HG03469 (cell line): ENCODE results near the gene SMIM21.

Source experiments
- ATAC-seq: cut with Tn5 transposase; IDR thresholded peaks from one replicate; pipeline ENCODE4 v1.9.1; 2021; ENCODE audit warnings: mild to moderate bottlenecking, moderate library complexity, moderate number of reproducible peaks; ENCODE audit not compliant: unreplicated experiment

The SMIM21 gene

DNA sequence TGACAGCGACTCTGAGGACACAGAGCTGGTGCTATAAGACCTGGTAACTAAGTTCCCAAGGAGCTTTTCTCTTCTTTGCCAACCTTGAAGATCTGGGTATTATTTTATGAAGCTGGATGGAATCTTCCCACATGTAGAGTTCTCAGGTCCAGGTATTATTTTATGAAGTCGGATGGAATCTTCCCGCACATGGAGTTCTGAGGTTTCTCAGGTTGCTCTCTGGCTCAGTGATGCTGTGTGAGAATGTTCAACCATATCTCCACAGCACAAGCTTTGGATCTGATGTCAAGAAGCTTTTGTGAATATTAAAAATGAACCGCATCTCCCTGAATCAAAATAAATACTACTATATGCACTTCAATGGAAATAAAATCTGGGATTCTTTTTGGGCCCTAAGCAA lies at the start of gene SMIM21:
Gene SMIM21 (minus strand): TSS at position 101 of the 400 bp plus-strand sequence. CDS start 140 bp downstream, outside the sequence.
- ATAC-seq = no peak

DNA sequence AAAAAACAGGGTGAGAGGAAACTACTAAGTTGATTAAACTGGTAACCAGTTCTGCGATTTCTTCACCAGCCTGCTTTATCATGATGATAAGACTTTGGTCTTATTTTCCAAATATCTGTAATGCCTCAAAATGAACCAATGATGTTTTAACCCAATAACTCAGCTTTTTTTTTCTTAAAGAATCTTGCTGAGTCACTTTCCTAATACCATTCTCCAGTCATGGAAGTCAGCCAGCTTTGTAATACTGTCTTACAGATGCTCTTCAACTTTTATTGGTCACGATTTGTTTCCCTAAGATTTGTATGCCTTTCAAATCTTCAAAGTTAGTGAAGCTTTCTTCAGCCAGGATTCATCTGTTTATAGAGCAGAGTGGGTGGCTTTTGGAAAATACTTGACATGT lies 47.7 kb upstream of the SMIM21 start:
- ATAC-seq = no peak

DNA sequence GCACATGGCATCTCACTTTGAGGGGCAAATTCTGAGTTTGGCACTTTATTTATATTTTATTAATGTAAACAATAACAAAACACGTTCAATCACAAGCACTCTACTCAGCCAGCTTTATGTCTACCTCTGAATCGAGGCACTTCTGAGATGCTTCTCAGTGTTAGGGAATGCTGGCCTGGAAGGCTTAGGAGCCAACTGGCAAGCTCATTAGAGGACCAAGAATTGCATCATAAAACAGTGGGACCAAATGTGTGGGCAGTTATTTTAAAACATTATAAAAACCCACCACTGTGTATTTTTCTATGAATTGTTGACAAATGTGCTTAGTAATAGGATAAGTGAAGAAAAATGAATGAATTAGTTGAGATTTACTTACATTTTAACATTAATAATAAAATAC lies 46.8 kb upstream of the SMIM21 start:
- ATAC-seq = no peak

DNA sequence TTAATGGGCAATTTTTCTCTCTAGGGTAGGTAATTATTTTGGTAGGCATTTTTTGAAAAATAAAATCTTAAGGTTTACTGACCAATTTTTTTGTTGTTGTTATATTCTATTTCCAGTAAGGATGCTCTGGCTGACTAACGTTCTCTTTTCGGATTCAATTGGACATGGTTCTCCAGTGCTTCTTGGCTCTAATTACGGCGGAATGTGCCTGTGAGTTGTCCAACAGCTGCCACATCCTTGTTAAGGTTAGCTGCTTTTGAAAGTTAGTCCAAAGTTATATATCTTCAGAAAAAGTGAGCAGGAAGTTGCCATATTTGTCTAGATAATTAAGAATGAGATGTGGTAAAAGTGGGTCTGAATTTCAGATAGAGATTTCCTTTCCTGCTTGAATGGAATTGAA lies 45.8 kb upstream of the SMIM21 start:
- ATAC-seq = no peak

DNA sequence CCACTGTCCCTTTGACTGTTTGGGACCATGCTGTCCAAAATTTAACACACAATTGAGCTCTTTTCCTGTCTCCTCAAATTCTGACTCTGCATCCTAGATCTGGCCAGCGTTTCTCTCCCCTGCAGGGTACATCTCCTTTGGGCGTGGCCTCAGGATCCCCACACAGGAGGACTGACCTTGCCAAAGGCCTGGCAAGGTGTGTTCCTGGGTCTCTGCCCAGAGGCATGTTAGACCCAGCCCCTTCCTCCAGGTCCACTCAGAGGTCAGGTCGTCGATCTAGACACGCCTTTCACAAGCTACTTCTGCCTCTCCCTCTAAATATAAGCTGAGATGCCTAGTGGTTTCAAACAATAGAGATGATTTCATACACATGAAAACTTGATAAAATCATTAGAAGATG lies 45.4 kb upstream of the SMIM21 start:
- ATAC-seq = no peak

DNA sequence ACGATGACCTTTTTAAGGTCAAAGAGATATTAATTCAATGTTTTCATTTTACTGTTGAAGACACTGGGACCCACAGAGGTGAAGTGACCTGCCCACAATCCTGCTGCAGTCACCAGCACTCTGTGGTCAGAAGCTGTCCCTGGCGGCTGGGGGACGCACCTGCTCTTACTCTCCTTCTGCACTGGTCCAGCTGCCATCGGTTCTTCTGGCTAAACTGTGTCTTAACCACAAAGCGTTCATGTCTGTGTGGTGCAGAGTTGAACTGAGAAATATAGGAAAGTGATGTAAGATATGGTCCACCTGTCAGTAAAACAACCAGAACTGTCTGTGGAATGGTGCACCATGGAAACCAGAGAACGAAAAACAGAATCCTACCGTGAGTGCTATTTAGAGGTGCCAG lies 44.9 kb upstream of the SMIM21 start:
- ATAC-seq = no peak

DNA sequence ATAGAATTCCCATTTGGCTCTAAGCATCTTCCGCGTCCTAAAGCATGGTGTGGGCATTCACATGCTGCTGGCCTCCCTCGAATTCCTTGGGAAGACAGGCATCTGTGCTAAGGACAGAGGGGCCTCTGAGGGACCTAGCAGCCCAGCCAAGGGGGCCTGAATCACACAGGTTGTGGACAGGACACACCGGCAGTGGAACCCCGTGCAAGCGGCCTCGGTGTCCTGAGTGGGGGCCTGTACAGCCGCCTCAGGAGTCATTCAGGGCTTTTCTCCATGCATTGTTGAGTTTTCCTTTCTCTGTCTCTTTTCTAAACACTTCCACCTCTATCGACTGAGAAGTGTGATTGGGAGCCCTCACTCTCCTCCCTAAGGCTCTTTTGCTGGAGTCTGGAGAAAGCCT lies 44.3 kb upstream of the SMIM21 start:
- no peak for ATAC-seq

DNA sequence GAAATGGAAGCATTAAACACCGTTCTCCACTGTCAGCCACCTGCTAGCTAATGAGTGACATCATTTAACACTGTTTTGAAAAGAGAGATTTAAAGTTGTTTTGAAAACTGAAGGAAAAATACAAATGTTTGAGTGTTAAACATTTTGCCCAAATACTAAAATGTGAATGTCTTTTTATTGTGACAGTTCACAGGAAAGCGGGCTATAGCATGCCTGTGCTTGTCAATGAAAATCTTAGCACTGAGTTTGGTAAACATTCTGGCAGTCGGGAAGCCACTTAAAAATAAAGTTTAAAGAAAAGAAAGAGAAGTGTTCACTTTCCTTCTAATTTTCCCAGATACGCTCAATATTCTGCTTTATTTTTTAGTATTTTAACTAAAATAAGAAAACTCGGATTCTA lies 40.3 kb upstream of the SMIM21 start:
- ATAC-seq = no peak

DNA sequence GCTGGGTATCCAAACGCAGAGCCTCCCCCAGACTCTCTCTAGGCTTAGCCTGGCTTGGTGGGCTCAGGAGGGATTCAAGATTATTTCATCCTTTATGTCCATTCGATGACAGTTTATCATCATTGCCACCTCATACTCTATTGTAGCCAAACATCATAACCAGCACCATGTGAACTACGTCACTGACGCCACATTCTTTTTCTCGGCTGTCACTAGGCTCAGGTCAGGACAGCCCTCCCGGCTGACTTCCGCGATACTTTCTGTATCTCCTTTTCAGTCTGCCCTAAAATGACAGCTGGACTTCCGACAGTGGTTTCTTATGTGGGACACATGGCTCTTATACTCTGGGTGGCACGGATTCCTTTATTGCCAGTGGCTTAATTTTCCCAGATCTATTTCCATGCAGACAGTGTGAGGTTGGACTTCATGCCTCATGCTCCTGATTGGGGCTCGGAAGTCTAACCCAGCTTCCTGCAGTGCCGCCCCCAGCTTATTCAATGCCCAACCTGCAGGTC lies 39.8 kb upstream of the SMIM21 start:
- ATAC-seq = no peak

DNA sequence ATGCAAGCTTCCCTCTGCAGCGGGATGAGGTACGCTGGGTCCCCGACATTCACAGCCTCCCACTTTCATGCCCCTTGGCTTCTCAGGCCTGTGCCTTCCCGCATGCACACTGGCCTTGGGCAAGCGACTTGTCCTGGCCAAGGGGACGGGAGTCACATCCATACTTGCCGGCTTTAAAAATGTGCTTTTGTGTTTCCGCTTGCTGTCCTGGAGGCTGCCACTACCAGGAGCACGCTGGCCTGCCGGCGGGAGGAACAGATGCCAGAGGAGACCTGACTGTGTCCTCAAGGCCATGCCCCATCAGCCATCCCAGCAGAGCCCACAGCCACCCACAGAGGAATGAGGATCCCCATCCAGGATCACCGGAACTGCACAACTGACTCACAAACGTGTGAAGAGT lies 36.9 kb upstream of the SMIM21 start:
- ATAC-seq = no peak

DNA sequence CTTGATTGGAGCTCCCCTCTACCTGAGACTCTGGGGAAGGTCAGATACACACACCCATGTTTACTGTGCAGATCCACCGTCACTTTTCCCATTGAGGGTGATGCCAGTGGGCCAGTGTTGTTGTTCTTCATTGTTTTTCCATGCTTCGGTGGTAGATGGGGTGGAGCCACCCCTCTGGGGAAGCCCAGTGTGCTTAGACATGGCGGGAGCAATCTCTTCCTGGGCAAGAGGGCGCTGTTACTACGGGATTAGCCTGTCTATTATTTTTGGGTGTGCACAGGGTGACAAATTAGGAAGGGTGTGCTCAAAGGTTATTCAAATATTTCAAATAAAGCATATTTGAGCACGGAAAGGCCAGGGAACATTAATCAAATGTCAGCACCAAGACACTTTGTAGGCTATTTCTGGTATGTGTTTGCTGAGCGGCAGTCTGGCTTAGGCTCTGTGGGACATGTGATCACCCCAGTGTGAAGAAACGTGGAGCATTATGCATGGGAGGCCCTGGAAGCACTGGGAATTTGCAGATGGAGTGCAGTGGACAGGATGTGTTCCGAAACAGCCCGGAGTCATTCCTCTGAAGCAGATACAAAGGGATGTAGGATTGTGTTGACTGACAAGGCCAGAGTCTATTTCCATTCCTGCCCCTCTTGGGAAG lies 34.8 kb upstream of the SMIM21 start:
- no peak for ATAC-seq

DNA sequence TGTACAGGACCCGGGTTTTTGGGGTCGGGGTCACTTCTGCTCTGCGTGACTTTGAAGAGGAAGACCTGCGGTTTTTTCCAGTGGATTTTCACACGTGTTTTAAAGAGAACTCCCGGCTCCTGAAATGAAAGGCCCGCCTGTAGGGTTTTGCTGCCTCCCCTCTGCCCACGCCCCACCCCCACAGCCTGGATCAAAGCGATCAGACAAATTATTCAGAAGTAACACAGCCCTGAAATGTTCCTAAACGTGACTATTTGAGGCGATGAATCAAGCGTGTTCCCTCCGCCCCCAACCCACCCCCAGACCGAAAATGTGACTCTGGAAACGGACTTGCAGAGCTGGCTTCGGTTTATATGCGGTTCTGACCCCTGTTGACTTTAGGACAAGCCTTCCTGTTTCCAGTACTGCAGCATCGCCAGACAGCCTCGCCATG lies 28.7 kb upstream of the SMIM21 start:
- ATAC-seq = no peak

DNA sequence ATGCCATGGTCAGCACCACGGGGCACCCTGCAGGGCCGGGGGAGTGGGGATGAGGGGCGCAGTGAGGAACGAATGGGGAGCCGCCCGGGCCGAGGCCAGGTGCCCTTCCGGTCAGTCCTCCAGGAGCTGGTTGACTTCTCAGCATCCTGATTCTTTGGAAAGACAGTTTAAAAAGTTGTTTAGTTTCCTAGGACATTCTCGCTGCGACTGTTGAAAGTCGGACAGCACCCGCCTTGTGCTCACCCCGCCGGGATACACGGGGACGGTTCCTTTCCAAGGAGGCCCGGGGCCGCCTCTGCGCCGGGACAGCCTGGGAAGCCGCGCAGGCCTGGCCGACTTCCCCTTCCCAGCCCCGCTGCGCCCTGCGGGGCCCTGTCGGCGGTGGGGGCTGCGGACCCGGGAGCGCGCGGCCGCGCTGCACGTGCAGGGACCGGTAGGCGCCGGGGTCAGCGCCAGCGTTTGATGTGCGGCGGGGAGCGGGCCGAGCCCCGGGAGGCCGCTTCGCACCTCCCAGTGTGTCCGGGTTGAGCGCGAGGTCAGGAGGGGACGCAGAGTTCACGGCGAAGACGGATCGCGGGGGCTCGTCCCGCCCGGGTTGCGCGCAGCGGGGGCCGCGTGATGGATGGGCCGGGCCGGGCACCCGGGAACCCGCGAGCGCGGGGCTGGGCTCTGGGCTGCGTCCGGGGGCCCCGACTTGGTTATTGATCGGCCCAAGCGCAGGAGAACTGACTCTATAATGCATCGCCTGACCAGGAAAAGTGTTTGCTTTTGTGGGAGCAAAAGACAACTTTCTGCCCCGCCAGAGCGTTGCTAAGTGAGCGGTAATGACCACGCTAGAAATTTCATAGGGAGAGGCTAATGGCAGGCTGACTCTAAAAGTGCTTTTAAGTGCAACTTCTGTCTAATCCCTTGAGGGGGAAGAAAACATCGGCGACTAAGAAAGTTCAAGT lies 28.0 kb upstream of the SMIM21 start:
- ATAC-seq = no peak

DNA sequence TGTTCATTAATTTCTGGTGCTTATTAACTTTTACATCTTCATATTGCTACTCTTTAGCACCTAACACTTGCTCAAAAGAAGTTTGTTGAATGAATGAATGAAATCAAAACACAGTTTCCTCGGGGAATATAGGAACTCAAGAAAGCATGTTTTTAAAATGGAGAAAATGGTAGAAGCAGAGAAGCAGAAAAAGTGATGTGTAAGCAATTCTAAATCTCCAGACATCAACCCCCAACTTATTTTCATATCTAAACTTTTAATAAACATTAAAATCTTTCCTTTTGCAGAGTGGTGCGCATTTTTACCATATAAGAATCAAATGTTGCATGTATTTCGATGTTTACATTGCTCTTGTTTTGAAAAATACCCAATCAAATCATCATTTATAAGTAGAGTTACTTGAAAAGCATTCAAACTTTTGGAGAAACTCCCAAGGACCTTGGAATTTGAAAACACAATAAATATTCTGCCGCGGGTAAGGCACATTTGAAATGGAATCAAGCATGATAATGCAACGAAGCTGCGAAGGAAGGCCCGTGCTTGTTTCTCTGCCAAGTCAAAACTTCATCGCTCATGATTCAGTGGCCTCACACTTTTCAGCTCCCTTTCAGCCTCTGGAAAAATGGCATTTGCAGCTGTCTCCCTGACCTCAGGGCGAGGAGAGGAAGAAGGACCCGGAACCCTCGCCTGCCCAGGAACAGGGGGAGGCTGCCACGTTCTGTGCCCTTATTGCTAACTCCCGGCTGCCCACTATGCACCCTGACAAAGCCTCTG lies 26.7 kb upstream of the SMIM21 start:
- ATAC-seq = no peak

DNA sequence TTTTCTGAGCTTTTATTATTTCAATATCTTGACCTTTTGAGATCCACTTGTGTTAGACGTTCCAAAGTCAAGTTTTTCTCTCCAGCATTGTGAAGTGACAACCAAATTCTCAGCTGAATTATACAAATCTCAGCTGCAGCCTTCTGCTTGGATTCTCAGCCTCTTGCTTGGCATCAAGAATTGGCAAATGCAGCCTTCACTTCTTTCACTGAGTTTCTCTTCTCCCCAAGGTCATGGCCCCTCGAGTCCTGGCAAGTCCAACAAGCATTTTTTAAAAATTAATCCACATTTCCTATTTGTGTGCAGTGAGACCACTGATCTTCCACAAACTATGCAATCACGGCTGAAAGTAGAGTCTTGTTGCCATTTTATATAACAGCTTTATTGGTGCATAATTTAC lies 23.4 kb upstream of the SMIM21 start:
- ATAC-seq = no peak

DNA sequence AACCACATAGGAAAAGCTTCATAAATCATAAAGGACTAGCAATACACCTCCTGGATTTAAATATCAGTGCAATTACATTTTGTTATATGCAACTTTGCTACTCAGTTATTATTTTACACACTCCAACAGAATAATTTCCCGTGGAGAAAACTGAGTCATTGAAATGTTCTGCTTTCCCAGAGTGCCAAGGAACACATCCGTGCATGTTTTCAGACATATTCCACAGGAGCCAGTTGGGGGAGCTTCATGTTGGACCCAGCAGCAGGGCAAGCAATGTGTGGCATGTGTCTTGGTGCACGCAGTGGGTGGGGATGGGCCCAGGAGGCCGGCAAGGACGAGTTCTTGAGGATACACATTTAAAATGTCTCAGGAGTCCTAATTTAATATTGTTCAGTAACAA lies 14.4 kb upstream of the SMIM21 start:
- no peak for ATAC-seq

DNA sequence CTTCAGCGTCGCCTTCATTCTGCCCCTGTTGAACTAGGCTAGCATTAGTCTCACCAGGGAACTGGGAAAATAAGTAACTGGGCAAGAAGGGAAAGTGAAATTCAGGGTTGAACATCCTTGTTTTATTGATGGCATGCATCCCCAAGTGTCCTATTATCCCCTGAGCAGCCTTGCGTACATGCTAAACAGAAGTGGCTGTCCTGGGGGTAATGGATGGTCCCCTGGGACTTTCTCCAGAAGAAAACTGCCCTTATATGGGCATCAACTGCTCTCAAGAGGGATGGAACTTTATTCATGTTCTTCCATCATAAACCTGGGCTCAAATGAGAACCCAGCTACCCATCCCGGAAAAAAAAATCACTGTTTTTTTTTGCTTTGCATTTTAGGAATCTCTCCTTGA lies 11.8 kb upstream of the SMIM21 start:
- ATAC-seq = no peak

DNA sequence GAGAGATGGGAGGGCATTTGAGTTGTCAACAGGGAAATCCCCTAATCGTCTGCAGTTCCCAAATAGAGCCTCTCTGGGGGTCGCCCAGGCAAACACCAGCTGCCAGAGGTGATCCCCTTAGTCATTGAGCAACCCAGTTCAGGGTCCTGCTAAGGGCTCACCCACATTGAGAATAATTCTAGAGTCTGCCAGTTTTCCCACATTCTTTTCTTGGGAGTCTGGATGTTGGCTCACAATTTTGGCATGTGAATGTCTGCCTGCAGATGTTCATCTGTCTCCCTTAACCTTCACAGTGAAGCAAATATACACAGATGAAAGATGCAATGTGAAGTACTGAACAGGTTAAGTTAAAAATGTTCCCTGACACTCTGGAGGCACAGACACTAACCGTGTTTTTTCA lies 11.4 kb upstream of the SMIM21 start:
- ATAC-seq = no peak

DNA sequence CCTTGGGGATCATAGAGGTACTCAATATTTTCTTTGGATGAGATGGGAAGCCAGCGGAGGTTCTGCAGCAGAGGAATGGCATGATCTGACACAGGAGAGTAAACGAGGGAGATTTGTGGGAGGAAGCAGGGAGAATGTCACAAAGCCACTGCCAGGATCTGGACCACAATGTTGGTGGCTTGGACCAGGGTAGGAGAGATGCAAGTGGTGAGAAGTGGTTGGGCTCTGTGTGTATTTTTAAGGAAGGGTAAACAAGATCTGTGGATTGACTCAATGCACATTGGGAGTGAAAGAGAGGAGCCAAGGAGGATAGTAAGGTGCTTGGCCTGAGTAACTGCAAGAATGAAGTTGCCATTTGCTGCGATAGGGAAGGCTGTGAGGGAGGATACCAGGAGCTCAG lies 10.5 kb upstream of the SMIM21 start:
- ATAC-seq = no peak

DNA sequence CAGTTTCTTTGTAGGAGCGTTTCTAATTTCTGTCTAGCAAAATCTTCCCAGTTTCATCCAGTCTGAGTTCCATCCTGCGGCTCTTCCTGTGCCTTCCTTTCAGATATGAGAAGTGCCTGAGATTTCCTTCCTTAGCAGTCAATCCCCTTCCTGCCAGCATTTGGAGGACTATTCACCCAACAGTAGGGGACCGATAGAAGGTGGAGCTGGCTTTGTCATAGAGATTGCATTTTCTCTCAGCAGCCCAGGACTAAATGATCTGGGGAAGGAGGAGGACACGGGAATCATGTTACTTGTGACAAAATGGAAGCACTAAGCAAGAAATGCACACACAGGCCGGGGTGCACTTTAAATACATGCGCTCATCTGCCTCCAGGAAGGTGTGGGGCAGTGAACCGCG lies 5.6 kb upstream of the SMIM21 start:
- no peak for ATAC-seq

DNA sequence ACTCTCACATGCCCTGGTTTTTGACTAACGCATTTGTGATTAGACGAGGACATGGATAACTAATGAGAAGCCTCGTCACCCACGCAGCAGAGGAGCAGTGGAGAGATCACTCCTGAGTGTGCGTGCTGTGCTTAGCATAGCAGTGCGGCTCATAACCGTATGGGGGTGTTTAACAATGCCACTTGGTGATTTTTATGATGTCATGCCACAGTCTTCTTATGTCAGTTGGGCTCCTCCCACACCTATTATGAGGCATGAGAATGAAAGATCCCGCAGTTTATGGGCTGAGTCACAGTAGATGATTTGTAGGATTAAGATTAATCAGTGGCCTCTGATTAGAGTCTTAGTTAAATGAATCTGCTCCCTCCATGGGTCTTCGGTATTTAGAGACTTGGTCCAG lies 2.5 kb upstream of the SMIM21 start:
- no peak for ATAC-seq
